ENCODE results near the gene STMN1.
A peak's percentile ranks its signal among the peaks of the same experiment; 100 is the strongest.

GRCh38 chr1:25905680-25906643 is at the start of gene STMN1:
- TF ChIP-seq CTCF (IDR thresholded peaks at IDR 0.05; ENCODE audit: control extremely low read depth in 1 of 3, insufficient read depth in 1 of 3, low read depth in 1 of 3, low read length in 3 of 3) (no peak), POLR2AphosphoS5 (IDR thresholded peaks at IDR 0.05; ENCODE audit: low read depth, low read length) (peak; percentile 97), TCF12 (IDR thresholded peaks at IDR 0.05; ENCODE audit: low read depth, low read length) (no peak), RAD21 (IDR thresholded peaks at IDR 0.05 in 1 of 2, conservative IDR thresholded peaks at IDR 0.05 in 1 of 2; ENCODE audit: low read depth in 2 of 2, low read length in 2 of 2) (peak in 1 of 2 experiments; percentile 12; a peak in 1 of 4 replicates), EP300 (IDR thresholded peaks at IDR 0.05; ENCODE audit: borderline replicate concordance in 1 of 2, low read depth in 2 of 2, low read length in 2 of 2) (no peak), SP1 (IDR thresholded peaks at IDR 0.05; ENCODE audit: low read depth, low read length) (peak; percentile 41; the same call in 1 of the 2 replicates), EZH2 (IDR thresholded peaks at IDR 0.05; ENCODE audit: low read depth, low read length, severe bottlenecking) (no peak), SP2 (IDR thresholded peaks at IDR 0.05; ENCODE audit: low read length) (no peak), RBBP5 (IDR thresholded peaks at IDR 0.05; ENCODE audit: borderline replicate concordance, low read depth, low read length) (0 out of 2 replicates have a peak, but pooled peaks have one; percentile 10), SIN3A (conservative IDR thresholded peaks at IDR 0.05 in 1 of 2, IDR thresholded peaks at IDR 0.05 in 1 of 2; ENCODE audit: low read depth in 1 of 2, low read length in 2 of 2) (0 out of 4 replicates have a peak, but pooled peaks of 1 of the 2 experiments have one; percentile 5), JUN (IDR thresholded peaks at IDR 0.05; ENCODE audit: low read depth, low read length) (no peak), ATF2 (IDR thresholded peaks at IDR 0.05; ENCODE audit: low read length) (no peak), POLR2A (IDR thresholded peaks at IDR 0.05; ENCODE audit: control extremely low read depth in 1 of 2, low read depth in 2 of 2, low read length in 2 of 2) (peak; percentile 89 to 93)

Data from H1 (cell line).